HL-60/S4 (cell line): Measurements from ENCODE around the gene MT4.

Experiments used
- in situ Hi-C: fragments of 300-500 bp; cut with MboI; formaldehyde crosslinking; loops from 2 replicates; pipeline ENCODE4 v1.14.3; 2022; ENCODE audit warnings: low sequenced_read_pairs

The MT4 gene

DNA sequence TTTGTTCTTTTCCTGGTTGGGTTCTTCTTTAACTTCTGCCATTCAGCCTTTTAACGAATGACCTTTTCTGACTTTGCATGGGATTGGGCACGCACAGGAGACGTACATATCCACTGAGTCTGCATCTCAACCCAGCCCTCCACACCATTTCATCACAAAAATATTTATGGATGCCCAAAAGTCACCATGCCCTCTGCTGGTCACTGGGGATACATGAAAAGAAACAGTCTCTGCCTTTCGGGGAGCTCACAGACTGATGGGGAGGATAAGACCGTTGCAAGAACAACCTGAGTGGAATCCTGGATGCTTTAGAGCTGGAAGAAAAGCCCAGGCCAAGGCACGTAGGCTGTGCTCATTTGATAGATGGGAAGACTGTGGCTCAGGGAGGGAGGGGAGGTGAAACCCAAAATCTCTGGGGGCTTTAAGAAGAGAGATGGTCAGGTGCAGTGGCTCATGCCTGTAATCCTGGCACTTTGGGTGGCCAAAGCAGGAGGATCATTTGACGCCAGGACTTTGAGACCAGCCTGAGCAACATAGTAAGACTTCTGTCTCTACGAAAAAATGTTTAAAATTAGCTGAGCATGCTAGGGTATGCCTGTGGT lies 35.6 kb downstream of the MT4 start:
- in situ Hi-C loops: loop anchor here (10.0 to 25.0 kb wide), 2 partner anchors 84 to 88 kb away; partner anchors contain the start of genes BBS2 and MT1X

- in situ Hi-C loops: loop anchor here (10.0 to 25.0 kb wide), 2 partner anchors 83 to 89 kb away; partner anchors contain the start of genes BBS2 and MT1X
Observed at GRCh38 chr16:56601325-56601724, 36.5 kb downstream of the MT4 start.

DNA sequence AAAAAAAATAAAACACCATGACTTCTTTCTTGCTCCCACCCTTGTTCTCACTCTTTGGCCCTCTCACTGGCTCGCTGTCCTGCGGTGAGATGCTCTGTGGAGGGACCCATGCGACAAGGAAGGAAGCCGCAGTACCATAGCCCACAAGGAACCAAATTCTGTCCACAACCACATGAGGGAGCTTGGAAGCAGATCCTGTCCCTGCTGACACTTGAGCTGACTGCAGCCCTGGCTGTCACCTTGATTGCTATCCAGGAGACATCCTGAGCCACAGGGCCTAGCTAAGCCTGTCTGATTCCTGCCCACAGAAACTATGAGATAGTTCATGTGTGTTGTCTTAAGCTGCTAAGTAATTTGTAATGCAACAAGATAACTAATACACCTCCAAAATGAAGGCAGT lies 38.7 kb downstream of the MT4 start:
- in situ Hi-C loops: loop anchor here (10.0 to 25.0 kb wide), 2 partner anchors 81 to 91 kb away; partner anchors contain the start of genes BBS2 and MT1X

GRCh38 chr16:56604966-56605365 lies 40.1 kb downstream of the MT4 start:
- in situ Hi-C loops: loop anchor here (10.0 to 25.0 kb wide), 2 partner anchors 80 to 93 kb away; partner anchors contain the start of genes BBS2 and MT1X

- in situ Hi-C loops: loop anchor here (10.0 to 25.0 kb wide), 2 partner anchors 79 to 93 kb away; partner anchors contain the start of genes BBS2 and MT1X
Observed at GRCh38 chr16:56605475-56605874, 40.6 kb downstream of the MT4 start.

DNA sequence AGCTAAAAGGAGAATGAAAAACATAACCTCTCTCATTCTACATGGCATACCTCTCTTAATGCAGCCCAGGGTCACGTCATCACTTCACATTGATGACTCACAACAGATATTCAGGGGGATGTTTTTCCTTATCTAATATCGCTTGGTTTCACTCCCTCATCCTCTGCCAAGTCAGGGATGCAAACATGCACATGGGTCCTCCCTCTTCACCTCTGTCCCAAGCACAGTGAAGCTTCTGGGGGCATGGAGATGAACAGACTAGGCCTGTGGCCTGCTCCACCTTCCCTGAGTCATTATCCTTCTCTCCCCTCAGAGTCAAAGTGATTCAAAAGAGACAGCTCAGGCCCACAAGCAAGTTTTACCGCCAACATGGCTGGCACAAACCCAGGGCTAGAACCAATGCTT lies 41.2 kb downstream of the MT4 start:
- in situ Hi-C loops: loop anchor here (10.0 to 25.0 kb wide), 2 partner anchors 79 to 94 kb away; partner anchors contain the start of genes BBS2 and MT1X

DNA sequence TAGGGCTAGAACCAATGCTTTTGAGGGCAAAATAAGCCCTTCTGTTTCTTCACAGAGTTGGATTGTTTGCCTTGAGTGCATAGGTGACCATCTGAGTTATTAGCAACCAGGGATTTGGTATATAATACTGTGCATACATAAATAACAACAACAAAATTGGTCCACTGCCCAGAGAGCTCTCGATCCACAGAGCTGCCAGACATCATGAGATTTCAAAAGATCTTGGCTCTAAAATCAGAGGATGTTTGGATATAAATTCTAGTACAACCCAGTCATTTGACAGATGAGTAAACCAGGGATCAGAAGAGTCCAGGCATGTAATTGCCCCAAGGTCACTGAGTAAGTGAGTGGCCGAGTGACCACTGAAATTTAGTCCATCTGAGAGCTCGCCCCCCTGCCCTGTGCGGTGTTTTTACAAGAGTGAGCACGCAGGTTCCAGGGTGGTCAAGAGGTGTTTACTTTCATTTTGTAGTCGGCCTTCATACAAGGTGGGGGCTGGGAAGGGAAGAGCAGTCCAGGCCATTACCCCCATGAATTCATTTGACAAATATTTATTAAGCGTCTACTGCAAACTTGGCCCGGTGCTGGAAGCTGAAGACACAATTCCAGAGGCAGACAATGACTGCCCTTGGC lies 41.7 kb downstream of the MT4 start:
- in situ Hi-C loops: loop anchor here (10.0 to 25.0 kb wide), 2 partner anchors 78 to 94 kb away; partner anchors contain the start of genes BBS2 and MT1X

- in situ Hi-C loops: loop anchor here (10.0 to 25.0 kb wide), 2 partner anchors 78 to 95 kb away; partner anchors contain the start of genes BBS2 and MT1X
Observed at GRCh38 chr16:56607109-56607618, 42.3 kb downstream of the MT4 start.

DNA sequence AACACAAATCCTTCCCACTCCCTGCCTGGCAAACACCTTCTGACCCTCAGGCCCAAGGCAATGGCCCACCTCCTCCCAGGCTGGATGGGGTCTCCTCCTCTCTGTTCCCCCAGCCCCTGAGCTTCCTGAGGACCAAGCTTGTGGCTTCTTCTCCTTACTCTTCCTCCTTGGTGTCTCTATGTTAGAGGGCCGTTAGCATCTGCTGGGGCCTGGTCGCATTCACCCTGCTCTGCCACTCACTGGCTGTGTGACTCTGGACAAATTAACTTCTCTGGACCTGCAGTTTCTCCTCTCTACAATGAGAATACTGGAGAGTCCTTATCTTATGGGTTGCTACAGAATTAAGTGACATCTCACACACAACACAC lies 42.8 kb downstream of the MT4 start:
- in situ Hi-C loops: loop anchor here (10.0 to 25.0 kb wide), 2 partner anchors 77 to 95 kb away; partner anchors contain the start of genes BBS2 and MT1X

- in situ Hi-C loops: loop anchor here (10.0 to 25.0 kb wide), 2 partner anchors 77 to 96 kb away; partner anchors contain the start of genes BBS2 and MT1X
Observed at GRCh38 chr16:56608043-56608875, 43.4 kb downstream of the MT4 start, which contains the start of gene MT2A. MT2A (plus strand) TSS chr16:56608584; CDS start chr16:56608656, 72 bp downstream.

- in situ Hi-C loops: loop anchor here (10.0 to 25.0 kb wide), 2 partner anchors 76 to 97 kb away; partner anchors contain the start of genes BBS2 and MT1X
Observed at GRCh38 chr16:56608876-56609462, 44.1 kb downstream of the MT4 start.

DNA sequence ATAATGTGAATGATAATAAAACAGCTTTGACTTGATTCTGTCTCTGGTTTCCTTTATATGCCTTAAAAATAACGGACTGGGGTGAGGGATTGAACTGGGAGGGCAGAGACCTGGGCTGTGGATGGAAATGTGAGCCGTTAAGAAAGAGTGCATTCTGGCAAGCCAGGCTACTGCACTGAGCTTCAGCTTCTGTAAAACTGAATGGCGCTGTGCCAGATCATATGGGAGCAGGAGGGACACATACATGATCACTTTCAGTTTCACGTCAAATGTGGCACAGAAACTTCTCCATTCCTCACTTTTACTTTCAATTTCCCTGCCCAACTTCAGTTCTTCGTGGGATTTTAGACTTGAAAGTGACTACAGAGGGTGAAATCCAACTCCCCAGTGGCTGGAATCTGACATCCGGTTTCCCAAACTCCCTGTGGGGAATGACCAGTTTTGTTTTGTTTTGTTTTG lies 44.6 kb downstream of the MT4 start:
- in situ Hi-C loops: loop anchor here (10.0 to 25.0 kb wide), 2 partner anchors 75 to 97 kb away; partner anchors contain the start of genes BBS2 and MT1X

- in situ Hi-C loops: loop anchor here (25.0 kb wide), 1 partner anchor 98 kb away; the partner anchor contains the start of gene BBS2
Observed at GRCh38 chr16:56610017-56610608, 45.2 kb downstream of the MT4 start.

DNA sequence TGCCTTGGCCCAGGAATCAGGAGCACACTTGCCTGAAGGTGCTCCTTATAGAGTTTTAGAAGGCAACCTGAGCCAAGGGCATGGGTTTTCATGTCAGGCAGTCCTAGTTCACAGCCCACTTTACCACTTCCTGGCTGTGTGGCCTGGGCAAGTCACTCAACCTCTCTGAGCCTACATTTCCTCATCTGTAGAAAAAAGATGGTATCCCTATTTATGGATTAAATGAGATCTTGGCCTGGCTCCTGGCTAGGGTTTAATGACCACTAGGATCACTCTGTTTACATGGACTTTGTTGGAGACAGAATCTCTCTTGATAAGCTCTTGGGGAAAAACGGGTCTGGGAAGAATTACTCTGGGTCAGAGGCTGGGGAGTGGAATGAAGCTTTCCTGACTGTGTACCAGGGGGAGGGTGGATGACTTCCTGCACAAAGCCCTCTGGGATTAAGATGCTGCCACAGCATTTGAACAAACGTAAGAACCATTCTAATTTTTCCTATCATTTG lies 45.8 kb downstream of the MT4 start:
- in situ Hi-C loops: loop anchor here (25.0 kb wide), 1 partner anchor 98 kb away; the partner anchor contains the start of gene BBS2

DNA sequence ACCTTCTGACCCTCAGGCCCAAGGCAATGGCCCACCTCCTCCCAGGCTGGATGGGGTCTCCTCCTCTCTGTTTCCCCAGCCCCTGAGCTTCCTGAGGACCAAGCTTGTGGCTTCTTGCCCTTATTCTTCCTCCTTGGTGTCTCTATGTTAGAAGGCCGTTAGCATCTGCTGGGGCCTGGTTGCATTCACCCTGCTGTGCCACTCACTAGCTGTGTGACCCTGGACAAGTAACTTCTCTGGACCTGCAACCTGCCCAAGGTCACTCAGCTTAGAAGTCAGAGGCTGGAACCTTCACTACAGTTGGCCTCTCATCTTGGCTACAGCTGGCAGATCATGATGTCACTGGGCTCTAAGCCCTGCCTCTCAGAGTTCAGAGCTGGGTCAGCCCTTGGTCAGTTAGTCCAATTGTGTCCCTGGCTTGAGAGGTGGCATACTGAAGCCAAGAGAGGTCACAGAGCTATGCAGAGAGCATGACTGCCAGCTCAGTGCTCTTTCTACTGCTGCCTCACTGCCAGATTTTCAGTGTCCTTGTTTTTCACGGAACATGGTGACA lies 46.5 kb downstream of the MT4 start:
- in situ Hi-C loops: loop anchor here (25.0 kb wide), 1 partner anchor 99 kb away; the partner anchor contains the start of gene BBS2

DNA sequence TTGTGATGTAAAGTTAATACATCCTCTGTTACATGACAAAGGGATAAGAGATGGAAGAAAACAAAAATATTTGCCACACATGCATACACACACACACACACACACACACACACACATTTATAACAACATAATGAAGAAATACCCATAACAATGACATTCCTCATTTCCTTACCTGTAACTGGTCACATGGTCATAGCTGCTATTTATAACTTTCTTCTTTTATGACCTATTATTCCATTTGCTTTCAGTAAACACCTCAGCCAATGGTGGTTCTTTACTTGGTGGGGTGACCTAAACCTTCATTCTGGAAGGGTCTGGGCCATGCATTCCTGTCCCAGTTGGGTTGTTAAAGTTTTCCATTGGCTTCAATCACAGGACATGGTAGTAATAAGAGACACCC lies 48.8 kb downstream of the MT4 start:
- in situ Hi-C loops: loop anchor here (25.0 kb wide), 1 partner anchor 101 kb away; the partner anchor contains the start of gene BBS2

- in situ Hi-C loops: loop anchor here (25.0 kb wide), 1 partner anchor 102 kb away; the partner anchor contains the start of gene BBS2
Observed at GRCh38 chr16:56614549-56614991, 49.7 kb downstream of the MT4 start.

- in situ Hi-C loops: loop anchor here (25.0 kb wide), 1 partner anchor 103 kb away; the partner anchor contains the start of gene BBS2
Observed at GRCh38 chr16:56615353-56615752, 50.5 kb downstream of the MT4 start.
